SK-N-SH treated with all-trans-retinoic acid at 6 μM for 48 hours (cell line): ENCODE data around the gene ZNF684.

Source experiments
- ATAC-seq: fragments of 200-7000 bp; cut with Tn5 transposase; 3 replicates; pipeline ENCODE4 v1.9.1; 2020; ENCODE audit warnings: mild to moderate bottlenecking, moderate library complexity
- ARNTL ChIP-seq: fragments of 450-650 bp; formaldehyde crosslinking; IDR thresholded peaks from 2 replicates; pipeline ENCODE4 v1.5.0; 2020; ENCODE audit warnings: low read depth, mild to moderate bottlenecking, moderate library complexity, borderline replicate concordance
- CSDC2 ChIP-seq: fragments of 250-450 bp; sonication (Bioruptor Pico); IDR thresholded peaks from 2 replicates; pipeline ENCODE4 v1.5.0; 2020; ENCODE audit warnings: mild to moderate bottlenecking, moderate library complexity
- GLIS3 ChIP-seq: fragments of 250-450 bp; sonication (Bioruptor Pico); IDR thresholded peaks from 2 replicates; pipeline ENCODE4 v1.5.0; 2020; ENCODE audit warnings: mild to moderate bottlenecking, moderate library complexity
- ISL1 ChIP-seq: fragments of 250-450 bp; sonication (Bioruptor Pico); IDR thresholded peaks from 2 replicates; pipeline ENCODE4 v2.1.2; 2022; ENCODE audit warnings: mild to moderate bottlenecking, moderate library complexity
- PPARA ChIP-seq: fragments of 250-450 bp; sonication (Bioruptor Pico); IDR thresholded peaks from 2 replicates; pipeline ENCODE4 v1.5.0; 2020; ENCODE audit warnings: mild to moderate bottlenecking, borderline replicate concordance
- RARB ChIP-seq: fragments of 250-450 bp; sonication (Bioruptor Pico); IDR thresholded peaks from 2 replicates; pipeline ENCODE4 v1.8.0; 2021; ENCODE audit warnings: mild to moderate bottlenecking, moderate library complexity
- SNAI2 ChIP-seq: fragments of 250-450 bp; sonication (Bioruptor Pico); IDR thresholded peaks from 2 replicates; pipeline ENCODE4 v1.5.0; 2020; ENCODE audit warnings: mild to moderate bottlenecking, moderate library complexity
- TCF4 ChIP-seq: fragments of 250-450 bp; sonication (Bioruptor Pico); IDR thresholded peaks from 2 replicates; pipeline ENCODE4 v1.8.0; 2021; ENCODE audit warnings: mild to moderate bottlenecking, moderate library complexity, borderline replicate concordance
- TOX ChIP-seq: fragments of 250-450 bp; sonication (Bioruptor Pico); IDR thresholded peaks from 2 replicates; pipeline ENCODE4 v1.8.0; 2021; ENCODE audit warnings: mild to moderate bottlenecking, moderate library complexity, borderline replicate concordance
- ZC3H10 ChIP-seq: fragments of 250-450 bp; sonication (Bioruptor Pico); IDR thresholded peaks from 2 replicates; pipeline ENCODE4 v1.5.1; 2021; ENCODE audit warnings: mild to moderate bottlenecking, moderate library complexity
- ZFP30 ChIP-seq: fragments of 450-650 bp; formaldehyde crosslinking; IDR thresholded peaks from 2 replicates; pipeline ENCODE4 v1.5.0; 2022; ENCODE audit warnings: mild to moderate bottlenecking, moderate library complexity
- TF ChIP-seq, protein P1 (sequence below): fragments of 250-450 bp; sonication (Bioruptor Pico); IDR thresholded peaks from 2 replicates; pipeline ENCODE4 v1.5.0; 2020; ENCODE audit warnings: mild to moderate bottlenecking, moderate library complexity

Gene ZNF684

GRCh38 chr1:40593449-40594186 is 62.2 kb downstream of the ZNF684 start (continued):
- TF ChIP-seq, protein P1, sequence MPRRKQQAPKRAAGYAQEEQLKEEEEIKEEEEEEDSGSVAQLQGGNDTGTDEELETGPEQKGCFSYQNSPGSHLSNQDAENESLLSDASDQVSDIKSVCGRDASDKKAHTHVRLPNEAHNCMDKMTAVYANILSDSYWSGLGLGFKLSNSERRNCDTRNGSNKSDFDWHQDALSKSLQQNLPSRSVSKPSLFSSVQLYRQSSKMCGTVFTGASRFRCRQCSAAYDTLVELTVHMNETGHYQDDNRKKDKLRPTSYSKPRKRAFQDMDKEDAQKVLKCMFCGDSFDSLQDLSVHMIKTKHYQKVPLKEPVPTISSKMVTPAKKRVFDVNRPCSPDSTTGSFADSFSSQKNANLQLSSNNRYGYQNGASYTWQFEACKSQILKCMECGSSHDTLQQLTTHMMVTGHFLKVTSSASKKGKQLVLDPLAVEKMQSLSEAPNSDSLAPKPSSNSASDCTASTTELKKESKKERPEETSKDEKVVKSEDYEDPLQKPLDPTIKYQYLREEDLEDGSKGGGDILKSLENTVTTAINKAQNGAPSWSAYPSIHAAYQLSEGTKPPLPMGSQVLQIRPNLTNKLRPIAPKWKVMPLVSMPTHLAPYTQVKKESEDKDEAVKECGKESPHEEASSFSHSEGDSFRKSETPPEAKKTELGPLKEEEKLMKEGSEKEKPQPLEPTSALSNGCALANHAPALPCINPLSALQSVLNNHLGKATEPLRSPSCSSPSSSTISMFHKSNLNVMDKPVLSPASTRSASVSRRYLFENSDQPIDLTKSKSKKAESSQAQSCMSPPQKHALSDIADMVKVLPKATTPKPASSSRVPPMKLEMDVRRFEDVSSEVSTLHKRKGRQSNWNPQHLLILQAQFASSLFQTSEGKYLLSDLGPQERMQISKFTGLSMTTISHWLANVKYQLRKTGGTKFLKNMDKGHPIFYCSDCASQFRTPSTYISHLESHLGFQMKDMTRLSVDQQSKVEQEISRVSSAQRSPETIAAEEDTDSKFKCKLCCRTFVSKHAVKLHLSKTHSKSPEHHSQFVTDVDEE, result no peak

DNA sequence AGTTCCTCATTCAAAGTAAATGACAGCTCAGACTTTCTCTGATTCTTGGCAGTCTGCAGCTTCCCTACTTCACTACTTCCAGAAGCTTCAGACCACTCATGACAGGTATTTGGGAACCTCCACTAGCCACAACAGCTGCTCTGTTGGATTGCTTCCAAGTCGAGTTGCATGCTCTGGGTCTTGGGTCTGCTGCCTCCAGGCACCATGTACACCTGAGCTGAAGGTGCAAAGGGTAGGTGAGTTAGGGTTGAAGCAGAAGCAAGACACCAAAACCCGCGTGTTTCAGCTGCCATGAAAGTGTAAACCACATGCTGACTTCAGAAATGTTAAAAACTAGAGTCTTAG is 62.7 kb downstream of the ZNF684 start:
- ATAC-seq, result no peak
- no peak for TF ChIP-seq CSDC2 (CRISPR knock-in tag)
- TF ChIP-seq, all 23 proteins: peak for 0

- TF ChIP-seq ARNTL (CRISPR knock-in tag), result no peak
- no peak for TF ChIP-seq ZC3H10 (CRISPR knock-in tag)
- TF ChIP-seq TCF4 (CRISPR knock-in tag), result no peak
- TF ChIP-seq CSDC2 (CRISPR knock-in tag), result no peak
- TF ChIP-seq GLIS3 (CRISPR knock-in tag), result no peak
- TF ChIP-seq SNAI2 (CRISPR knock-in tag), result no peak
- no peak for TF ChIP-seq RARB (CRISPR knock-in tag)
- no peak for TF ChIP-seq ZFP30
- no peak for TF ChIP-seq ISL1 (CRISPR knock-in tag)
- TF ChIP-seq PPARA, result no peak
- TF ChIP-seq TOX, result no peak
- ATAC-seq, result no peak
These were observed 64.2 kb downstream of the ZNF684 start for GRCh38 chr1:40595623-40596022.
